ENCODE measurements around the gene CRYL1. TPM values are rescaled to one million over a fixed set of nuclear protein-coding genes. Genes with fewer than 3 reads are reported as not detected.

Gene CRYL1
- total and polyA plus RNA-seq, 2 of the 8 experiments (the other 6 are each of a cell fraction or from before 2014, with no cell fraction given) = 1.9 to 6.4 TPM

DNA sequence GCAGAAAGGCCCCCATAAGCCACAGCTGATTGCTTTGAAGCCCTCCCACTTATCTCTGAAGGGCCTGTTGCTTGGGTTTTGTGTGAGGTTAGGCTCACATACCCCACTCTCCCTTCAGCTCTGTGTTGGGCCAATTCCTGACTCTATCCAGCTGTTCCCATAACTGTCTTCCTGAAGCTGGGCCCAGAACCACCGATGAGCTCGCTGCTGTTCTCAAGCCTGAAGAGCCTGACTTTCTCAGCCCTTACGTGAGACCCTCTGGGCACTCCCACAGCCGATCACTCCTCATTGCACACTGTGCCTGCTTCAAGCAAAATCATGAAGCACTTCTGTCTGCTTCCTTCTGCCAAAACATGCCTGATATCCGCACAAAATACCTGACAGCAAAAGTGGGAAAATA lies 124.1 kb downstream of the CRYL1 start:
- H2BK20ac ChIP-seq (ENCODE audit: low read length) = no peak overlapping the region
- no peak overlapping the region for H3K14ac ChIP-seq (ENCODE audit: insufficient read length)
- H2AFZ ChIP-seq (ENCODE audit: low read length) = no peak overlapping the region
- H3K27ac ChIP-seq (ENCODE audit: low read depth, low read length) = no peak overlapping the region
- H3K23ac ChIP-seq (ENCODE audit: insufficient read length) = no peak overlapping the region
- no peak overlapping the region for H2BK5ac ChIP-seq (ENCODE audit: low read depth, low read length)
- H3K27me3 ChIP-seq (replicated peaks in 1 of 4; ENCODE audit: control insufficient read depth in 3 of 4, extremely low read depth in 1 of 4, insufficient read depth in 3 of 4, low read length in 3 of 4) = peaks cover 0 to 3% (median 0%) of the 10 kb centered on the region in 4 experiments; a peak in 4 of 7 replicates
- H3K4me3 ChIP-seq (ENCODE audit: extremely low read depth in 1 of 4, insufficient read depth in 2 of 4, low read depth in 3 of 4, low read length in 4 of 4) = no peak overlapping the region
- no peak overlapping the region for H2BK12ac ChIP-seq (ENCODE audit: low read depth, low read length)
- CTCF ChIA-PET (ENCODE audit: partially characterized antibody) = interaction anchor here (1.0 kb wide), 1 partner anchor 30 kb away, joined by 3 read pairs; no protein-coding TSS in a partner anchor
- peaks cover 0 to 4% (median 3%) of the 10 kb centered on the region in 4 experiments; a peak in 5 of 7 replicates for H3K4me1 ChIP-seq (replicated peaks in 1 of 4; ENCODE audit: control insufficient read depth in 3 of 4, insufficient read depth in 4 of 4, low read length in 3 of 4)
- H2BK120ac ChIP-seq (replicated peaks; ENCODE audit: low read depth, low read length) = no peak overlapping the region
- H4K8ac ChIP-seq (ENCODE audit: extremely low read depth, insufficient read depth, low read length) = no peak overlapping the region
- no peak overlapping the region for H2BK15ac ChIP-seq (ENCODE audit: low read length)
- H3K4me2 ChIP-seq (ENCODE audit: insufficient read depth in 1 of 2, low read depth in 2 of 2, low read length in 2 of 2) = no peak overlapping the region
- no peaks in the 10 kb centered on the region for H3K9me3 ChIP-seq (ENCODE audit: insufficient read depth in 2 of 2, low read depth in 1 of 2, low read length in 1 of 2)
- H3K36me3 ChIP-seq (ENCODE audit: control insufficient read depth in 2 of 4, insufficient read depth in 4 of 4, low read length in 3 of 4) = no peaks in the 10 kb centered on the region
- no peak overlapping the region for H2AK5ac ChIP-seq (ENCODE audit: low read depth, low read length)
- H3K18ac ChIP-seq (ENCODE audit: extremely low read depth, low read length) = no peak overlapping the region
- H3K79me2 ChIP-seq (ENCODE audit: control insufficient read depth in 1 of 2, insufficient read depth in 2 of 2, low read length in 2 of 2) = no peaks in the 10 kb centered on the region
- 84% methylated on average over 5 of the region's 5 CpGs; no CpG with 5 or more reads in 1 of the 2 experiments for WGBS, 2 experiments (ENCODE audit: extremely low coverage in 1 of 2, insufficient coverage in 1 of 2, insufficient read length in 1 of 2, insufficient replicate concordance in 2 of 2, low coverage in 1 of 2, low lambda C conversion rate in 2 of 2, missing lambda C conversion rate in 1 of 2)
- H3K79me1 ChIP-seq (ENCODE audit: low read depth, low read length) = no peaks in the 10 kb centered on the region
- FAIRE-seq (no peak), DNase-seq (ENCODE audit: low read depth in 1 of 2, low spot score in 2 of 2) (no peak)
- no peak overlapping the region for H4K91ac ChIP-seq (replicated peaks; ENCODE audit: insufficient read length, low read length)
- H3K23me2 ChIP-seq (ENCODE audit: low read depth, low read length) = peaks cover 6% of the 10 kb centered on the region; the same call in 1 of the 2 replicates
- no peak overlapping the region for H4K5ac ChIP-seq (ENCODE audit: insufficient read length, low read depth, low read length)
- H3K9ac ChIP-seq (replicated peaks in 1 of 4; ENCODE audit: extremely low read depth in 1 of 4, low read depth in 3 of 4, low read length in 3 of 4) = no peak overlapping the region
- H4K20me1 ChIP-seq (replicated peaks in 1 of 2; ENCODE audit: control insufficient read depth in 1 of 2, insufficient read depth in 2 of 2, low read length in 2 of 2) = peaks cover 0 to 3% of the 10 kb centered on the region in 2 experiments
- no peak overlapping the region for H3K56ac ChIP-seq (replicated peaks; ENCODE audit: insufficient read length, low read depth, low read length)
- POLR2A ChIA-PET (ENCODE audit: partially characterized antibody) = no interaction called here
- no peak overlapping the region for H3K4ac ChIP-seq (replicated peaks; ENCODE audit: insufficient read length, low read depth, low read length)
- TF ChIP-seq HDAC2 (IDR thresholded peaks at IDR 0.05; ENCODE audit: borderline replicate concordance in 1 of 2, low read depth in 2 of 2, low read length in 2 of 2) (no peak), SP2 (IDR thresholded peaks at IDR 0.05; ENCODE audit: low read length) (no peak), CBX8 (IDR thresholded peaks at IDR 0.05; ENCODE audit: borderline replicate concordance, low read depth, low read length) (no peak), CHD2 (IDR thresholded peaks at IDR 0.05; ENCODE audit: low read length) (no peak), TEAD4 (IDR thresholded peaks at IDR 0.05; ENCODE audit: low read depth, low read length) (no peak), NRF1 (IDR thresholded peaks at IDR 0.05; ENCODE audit: low read depth, low read length) (no peak), BCL11A (IDR thresholded peaks at IDR 0.05; ENCODE audit: low read depth in 2 of 2, low read length in 2 of 2) (no peak), SIRT6 (IDR thresholded peaks at IDR 0.05; ENCODE audit: low read length) (no peak), JUN (IDR thresholded peaks at IDR 0.05; ENCODE audit: low read depth, low read length) (no peak), EZH2 (IDR thresholded peaks at IDR 0.05; ENCODE audit: low read depth, low read length, severe bottlenecking) (no peak), SUZ12 (IDR thresholded peaks at IDR 0.05; ENCODE audit: low read length) (no peak), ASH2L (IDR thresholded peaks at IDR 0.05; ENCODE audit: low read length) (no peak), FOSL1 (IDR thresholded peaks at IDR 0.05; ENCODE audit: insufficient read depth, low read depth, low read length) (no peak)
- TF ChIP-seq, protein P1, sequence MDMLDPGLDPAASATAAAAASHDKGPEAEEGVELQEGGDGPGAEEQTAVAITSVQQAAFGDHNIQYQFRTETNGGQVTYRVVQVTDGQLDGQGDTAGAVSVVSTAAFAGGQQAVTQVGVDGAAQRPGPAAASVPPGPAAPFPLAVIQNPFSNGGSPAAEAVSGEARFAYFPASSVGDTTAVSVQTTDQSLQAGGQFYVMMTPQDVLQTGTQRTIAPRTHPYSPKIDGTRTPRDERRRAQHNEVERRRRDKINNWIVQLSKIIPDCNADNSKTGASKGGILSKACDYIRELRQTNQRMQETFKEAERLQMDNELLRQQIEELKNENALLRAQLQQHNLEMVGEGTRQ (IDR thresholded peaks at IDR 0.05; ENCODE audit: low read length) = no peak
